A673 (cell line): ENCODE measurements around the gene AARS1.
"Not testable (repeated sequence)": the region's sequence is repeated elsewhere in the genome, so short reads cannot be mapped to it uniquely, and the experiment has no call there.

Source experiments
- CTCF ChIP-seq: fragments of 300-800, 200-600 bp; sonication (generic); conservative IDR thresholded peaks from 2 replicates; pipeline ENCODE4 v1.5.1; 2017; ENCODE audit warnings: low read depth, mild to moderate bottlenecking, antibody characterized with exemption, low read length, moderate library complexity, mixed read lengths
- EZH2 ChIP-seq: fragments of 200-600 bp; sonication (generic); IDR thresholded peaks from 2 replicates; pipeline ENCODE4 v1.6.1; 2017; ENCODE audit warnings: borderline replicate concordance, low read depth, mild to moderate bottlenecking, mixed read lengths, antibody characterized with exemption, low read length; ENCODE audit not compliant: poor library complexity, severe bottlenecking

GRCh38 chr16:70226024-70226423 lies 63.3 kb downstream of the AARS1 start:
- not testable (repeated sequence) for TF ChIP-seq CTCF, EZH2
